ENCODE measurements around the gene GLYR1.
"Not testable (repeated sequence)": the region's sequence is repeated elsewhere in the genome, so short reads cannot be mapped to it uniquely, and the experiment has no call there.

Gene GLYR1

GRCh38 chr16:4790261-4790660 is 56.8 kb downstream of the GLYR1 start:
- FAIRE-seq = no peak
- no peak for DNase-seq (ENCODE audit: low spot score)

DNA sequence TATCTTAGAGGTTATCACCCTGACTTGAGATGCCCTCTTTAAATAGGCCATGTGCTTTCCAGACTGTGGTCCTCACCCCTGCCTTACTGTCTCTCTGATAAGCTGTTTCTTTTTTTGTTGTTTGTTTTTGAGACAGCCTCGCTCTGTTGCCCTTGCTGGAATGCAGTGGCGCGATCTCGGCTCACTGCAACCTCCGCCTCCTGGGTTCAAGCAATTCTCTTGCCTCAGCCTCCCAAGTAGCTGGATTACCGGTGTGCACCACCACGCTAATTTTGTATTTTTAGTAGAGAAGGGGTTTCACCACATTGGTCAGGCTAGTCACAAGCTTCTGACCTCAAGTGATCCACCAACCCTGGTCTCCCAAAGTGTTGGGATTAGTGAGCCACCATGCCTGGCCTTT is 58.2 kb downstream of the GLYR1 start:
- DNase-seq (ENCODE audit: low spot score) (no peak), FAIRE-seq (no peak)

DNA sequence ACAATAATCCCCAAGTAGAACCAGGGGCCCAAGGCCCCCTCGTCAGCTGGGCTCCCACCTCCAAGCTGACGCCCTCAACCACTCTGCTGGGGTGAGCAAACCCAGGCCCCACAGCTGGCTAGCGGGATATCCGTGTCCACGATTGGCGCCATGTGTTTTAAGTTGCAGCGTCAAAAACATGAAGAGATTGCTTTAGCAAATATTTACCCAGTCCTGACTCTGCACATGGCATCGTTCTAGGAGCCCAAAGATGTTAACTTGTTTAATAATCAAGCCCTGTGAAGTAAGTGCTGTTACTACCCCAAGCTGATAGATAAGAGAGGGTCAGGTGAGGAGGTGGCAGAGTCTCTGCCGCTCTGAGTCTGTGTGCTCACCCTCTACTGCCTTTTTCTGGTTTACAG is 58.6 kb downstream of the GLYR1 start:
- FAIRE-seq = no peak
- no peak for DNase-seq (ENCODE audit: low spot score)

DNA sequence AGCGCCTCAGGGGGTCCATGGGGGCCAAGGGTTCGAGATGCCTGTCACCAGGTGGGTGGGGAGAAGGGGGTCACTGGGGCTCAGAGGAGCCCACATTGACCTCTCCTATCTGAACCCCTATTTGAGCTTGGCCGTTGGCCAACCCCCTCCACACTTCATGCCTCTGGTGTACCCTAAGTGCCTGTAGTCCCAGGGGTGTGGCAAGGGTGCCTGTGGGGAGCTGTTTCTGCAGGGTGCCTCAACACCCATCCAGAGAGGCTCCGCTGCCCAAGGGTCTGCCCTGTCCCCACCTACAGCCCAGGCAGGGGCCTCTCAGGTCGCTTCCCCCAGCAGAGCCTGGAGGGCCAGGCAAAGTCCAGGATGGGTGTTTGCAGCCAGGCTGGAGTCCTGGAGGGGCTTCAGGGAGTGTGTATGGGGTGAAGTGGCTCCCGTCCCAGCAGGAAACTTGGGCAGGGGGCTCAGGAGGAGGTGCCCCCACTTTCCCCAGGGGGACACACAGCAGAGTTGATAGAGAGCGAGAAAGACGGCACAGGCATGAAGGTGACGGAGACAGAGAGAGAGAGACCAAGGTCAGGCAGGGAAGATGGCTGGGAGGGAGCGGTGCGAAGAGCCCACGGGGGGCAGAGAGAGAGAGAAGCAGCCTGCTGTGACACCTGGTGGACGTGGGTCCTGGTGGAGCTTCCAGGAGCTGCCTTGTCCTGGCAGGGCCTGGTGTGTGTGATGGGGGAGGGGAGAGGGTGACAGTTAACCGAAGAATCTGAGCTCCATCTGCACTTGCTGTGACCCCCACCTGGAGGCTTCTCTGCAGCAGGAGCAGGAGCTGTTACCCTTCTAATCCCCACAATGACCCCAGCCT is 59.2 kb downstream of the GLYR1 start, which contains the start of gene SEPTIN12:
Gene SEPTIN12, minus strand, starts transcription at position 719 of the 856 bp plus-strand sequence. Its CDS starts 700 bp downstream, at position 19.
- no peak for DNase-seq (ENCODE audit: low spot score)
- FAIRE-seq = no peak

DNA sequence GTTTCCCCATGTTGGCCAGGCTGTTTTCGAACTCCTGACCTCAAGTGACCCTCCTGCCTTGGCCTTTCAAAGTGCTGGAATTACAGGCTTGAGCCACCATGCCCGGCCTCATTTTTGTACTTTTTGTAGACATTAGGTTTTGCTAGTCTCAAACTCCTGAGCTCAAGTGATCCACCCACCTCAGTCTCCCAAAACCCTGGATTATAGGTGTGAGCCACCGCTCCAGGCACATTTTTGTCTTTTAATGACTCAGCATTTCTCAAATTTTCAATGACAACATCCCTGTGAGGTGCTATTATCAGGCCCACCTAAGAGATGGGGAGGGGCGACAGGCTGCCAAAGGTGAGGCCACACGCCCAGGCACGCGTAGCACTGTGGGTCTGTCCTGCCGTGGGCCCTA is 60.0 kb downstream of the GLYR1 start:
- DNase-seq (ENCODE audit: low spot score) = no peak
- no peak for FAIRE-seq

GRCh38 chr16:4785758-4786433 is 61.2 kb downstream of the GLYR1 start:
- no peak for DNase-seq (ENCODE audit: low spot score)
- no peak for FAIRE-seq

DNA sequence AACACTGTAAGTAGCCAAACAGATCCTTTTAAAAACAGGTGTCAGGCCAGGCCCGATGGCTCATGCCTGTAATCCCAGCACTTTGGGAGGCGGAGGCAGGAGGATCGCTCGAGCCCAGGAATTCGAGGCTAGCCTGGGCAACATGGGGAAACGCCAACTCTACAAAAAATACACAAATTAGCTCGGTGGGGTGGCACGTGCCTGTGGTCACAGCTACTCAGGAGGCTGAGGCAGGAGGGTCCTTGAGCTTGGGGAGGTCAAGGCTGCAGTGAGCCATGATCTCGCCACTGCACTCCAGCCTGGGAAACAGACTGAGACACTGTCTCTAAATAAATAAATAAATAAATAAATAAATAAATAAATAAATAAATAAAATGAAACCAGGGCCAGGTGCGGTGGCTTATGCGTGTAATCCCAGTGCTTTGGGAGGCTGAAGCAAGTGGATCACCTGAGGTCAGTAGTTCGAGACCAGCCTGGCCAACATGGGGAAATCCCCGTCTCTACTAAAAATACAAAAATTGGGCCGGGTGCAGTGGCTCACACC is 62.6 kb downstream of the GLYR1 start:
- DNase-seq (ENCODE audit: low spot score); FAIRE-seq: not testable (repeated sequence)

GRCh38 chr16:4783951-4784336 is 63.1 kb downstream of the GLYR1 start:
- DNase-seq (ENCODE audit: low spot score) (no peak), FAIRE-seq (no peak)

DNA sequence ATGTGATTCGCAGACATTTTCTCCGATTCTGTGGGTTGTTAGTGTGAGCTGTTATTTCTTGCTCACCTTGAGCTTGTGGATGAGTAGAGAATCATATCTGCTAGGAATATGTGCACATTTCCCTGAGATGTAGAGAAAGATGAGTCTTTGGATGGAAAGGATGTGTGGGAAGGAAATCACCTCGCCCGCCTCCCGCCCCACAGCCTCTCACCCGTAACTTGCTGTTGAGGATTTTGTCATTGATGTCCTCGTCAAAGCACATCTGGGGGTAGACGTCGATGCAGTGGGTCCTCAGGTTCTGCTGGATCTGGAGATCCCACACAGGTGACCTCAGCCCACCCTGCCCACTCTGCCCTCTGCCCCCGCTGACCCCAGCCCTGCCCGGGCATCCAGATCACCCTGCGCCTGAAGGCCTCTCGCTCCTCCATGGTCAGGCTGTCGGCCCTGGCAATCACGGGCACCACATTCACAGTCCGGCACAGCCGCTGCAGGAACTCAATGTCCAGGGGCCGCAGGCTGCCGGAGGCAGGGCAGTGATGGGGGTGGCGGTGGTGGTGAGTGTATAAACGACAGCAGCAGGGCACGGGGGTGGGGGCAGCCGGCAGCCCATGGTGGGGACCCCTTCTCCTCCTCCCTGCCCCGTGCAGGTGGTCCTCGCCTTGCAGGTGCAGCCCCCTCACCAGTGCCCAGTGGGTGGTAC is 63.7 kb downstream of the GLYR1 start:
- FAIRE-seq (no peak), DNase-seq (ENCODE audit: low spot score) (no peak)

- DNase-seq (ENCODE audit: low spot score) = peak; percentile 27
- FAIRE-seq = no peak
Measured at GRCh38 chr16:4780235-4780634, 66.9 kb downstream of the GLYR1 start.

GRCh38 chr16:4778050-4778392 is 69.1 kb downstream of the GLYR1 start:
- DNase-seq (ENCODE audit: low spot score) = no peak
- FAIRE-seq = no peak

DNA sequence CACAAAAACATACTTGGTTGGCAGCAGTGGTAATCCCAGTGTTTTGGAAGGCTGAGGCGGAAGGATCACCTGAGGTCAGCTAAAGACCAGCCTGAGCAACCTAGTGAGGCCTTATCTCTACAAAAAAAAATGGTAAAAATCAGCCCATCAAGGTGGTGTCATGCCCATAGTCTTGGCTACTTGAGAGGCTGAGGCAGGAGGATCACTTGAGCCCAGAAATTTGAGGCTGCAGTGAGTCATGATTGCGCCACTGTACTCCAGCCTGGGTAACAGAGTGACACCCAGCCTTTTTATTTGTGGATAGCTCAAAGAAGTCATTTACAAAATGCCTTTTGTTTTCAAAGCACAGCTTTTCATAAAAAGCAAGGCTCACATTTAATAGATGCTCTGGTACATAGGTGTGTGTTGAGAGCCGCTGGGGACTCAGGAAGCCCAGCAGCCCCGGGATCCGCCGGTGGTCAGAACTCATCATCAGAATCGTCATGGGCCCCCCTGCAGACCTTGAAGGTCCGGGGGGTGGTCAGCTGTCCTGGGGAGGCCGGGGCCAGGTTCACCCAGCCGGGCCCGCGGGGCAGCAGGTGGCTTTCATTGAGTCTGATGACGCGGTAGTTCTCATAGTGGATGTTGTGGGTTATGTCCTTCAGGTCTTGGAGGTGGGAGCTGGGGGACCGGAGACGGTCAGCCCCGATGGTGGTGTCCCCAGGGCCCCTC is 69.6 kb downstream of the GLYR1 start:
- FAIRE-seq (no peak), DNase-seq (ENCODE audit: low spot score) (no peak)

DNA sequence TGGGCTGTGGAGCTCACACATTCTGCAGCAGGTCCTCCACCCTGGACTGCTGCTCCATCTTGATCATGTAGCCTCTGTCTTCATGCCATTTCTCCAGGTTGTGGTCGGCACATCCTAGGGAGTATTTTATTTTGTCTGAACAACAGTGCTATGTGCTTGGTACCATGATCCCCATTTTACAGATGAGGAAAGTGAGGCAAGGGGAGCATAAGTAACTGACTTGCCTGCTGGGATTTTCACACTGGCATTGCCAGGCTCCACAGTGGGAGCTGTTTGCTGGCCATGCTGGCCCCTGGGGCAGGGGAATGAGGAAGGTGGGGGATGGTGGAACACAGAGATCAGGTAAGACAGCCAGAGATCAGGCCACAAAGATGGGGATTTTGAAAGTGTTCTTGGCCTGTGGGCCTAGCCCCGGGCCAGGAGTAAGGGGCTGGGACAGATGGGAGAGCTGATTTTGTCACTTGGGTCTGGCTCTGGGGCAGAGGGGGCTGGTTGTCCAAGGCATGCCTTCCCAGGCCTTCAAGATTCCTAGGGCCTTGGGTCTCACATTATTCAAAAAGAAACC is 70.9 kb downstream of the GLYR1 start:
- FAIRE-seq (no peak), DNase-seq (ENCODE audit: low spot score) (no peak)

DNA sequence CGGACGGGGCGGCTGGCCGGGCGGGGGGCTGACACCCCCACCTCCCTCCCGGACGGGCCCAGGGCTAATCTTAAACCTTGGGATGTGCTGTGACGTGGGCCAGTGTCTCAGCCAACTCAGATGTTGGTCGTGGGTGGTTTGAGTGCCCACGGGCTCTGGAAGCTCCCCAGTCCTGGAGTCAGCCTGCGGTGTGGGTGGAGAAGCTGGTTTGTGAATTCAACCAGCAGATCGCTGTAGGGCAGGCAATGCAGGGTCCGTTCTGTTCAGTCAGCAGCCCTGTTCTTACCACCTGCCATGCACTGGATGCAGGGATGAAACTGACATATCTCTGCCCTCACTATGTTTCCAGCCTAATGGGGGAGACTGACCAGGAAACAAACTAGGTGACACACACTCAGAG is 72.1 kb downstream of the GLYR1 start:
- FAIRE-seq (no peak), DNase-seq (ENCODE audit: low spot score) (no peak)

GRCh38 chr16:4772351-4772750 is 74.7 kb downstream of the GLYR1 start:
- DNase-seq (ENCODE audit: low spot score) (no peak), FAIRE-seq (no peak)

- no peak for DNase-seq (ENCODE audit: low spot score)
- FAIRE-seq = no peak
Measured at GRCh38 chr16:4771646-4772045, 75.4 kb downstream of the GLYR1 start.

GRCh38 chr16:4769306-4769638 is 77.8 kb downstream of the GLYR1 start:
- DNase-seq (ENCODE audit: low spot score) (no peak), FAIRE-seq (no peak)

DNA sequence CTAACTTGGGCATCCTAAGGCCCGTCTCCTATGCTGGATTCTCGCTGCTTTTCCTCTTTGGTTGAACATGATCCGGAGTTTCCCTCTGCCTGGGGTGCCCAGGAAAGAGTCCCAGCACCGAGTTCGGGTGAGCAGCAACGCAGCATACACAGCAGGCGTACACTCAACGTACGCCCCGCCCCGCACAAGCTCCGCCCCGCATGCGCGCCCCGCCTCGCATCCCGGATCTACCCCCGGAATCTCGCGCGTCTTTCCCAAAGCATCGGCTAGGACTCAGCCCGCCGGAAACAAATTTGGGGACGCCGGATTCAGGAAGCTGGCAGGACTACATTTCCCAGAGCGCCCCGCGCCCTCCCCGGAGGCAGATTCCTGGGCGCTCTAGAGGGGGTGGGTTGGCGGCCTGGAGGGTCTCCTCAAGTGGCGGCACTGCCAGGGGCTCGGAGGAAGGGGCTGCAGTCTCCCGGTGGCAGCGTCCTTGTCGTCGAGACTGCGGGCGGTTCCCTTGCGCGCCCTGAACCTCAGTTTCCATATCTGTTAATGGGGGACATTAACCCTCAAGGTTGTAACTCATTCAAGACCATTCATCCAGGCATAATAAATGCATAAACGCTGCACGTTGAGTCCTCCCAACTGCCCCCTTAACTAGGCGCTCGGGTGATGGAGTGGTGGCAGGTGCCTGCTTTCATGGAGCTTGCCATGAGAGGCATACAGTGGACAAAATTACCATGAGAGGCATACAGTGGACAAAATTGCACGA is 78.4 kb downstream of the GLYR1 start:
- peak; percentile 93 for FAIRE-seq
- DNase-seq (ENCODE audit: low spot score) = peak; percentile 98

- no peak for FAIRE-seq
- no peak for DNase-seq (ENCODE audit: low spot score)
Measured at GRCh38 chr16:4767872-4768548, 79.1 kb downstream of the GLYR1 start.

All from urothelium cell line (cell line).